Measurements from ENCODE around the gene COG5. TPM values are rescaled to one million over a fixed set of nuclear protein-coding genes. Genes with fewer than 3 reads are reported as not detected.

The COG5 gene
- total RNA-seq, 1 experiment from 2014 or later = 20.2 TPM

- no peak overlapping the region for H3K27ac ChIP-seq (ENCODE audit: insufficient read length, low read depth, low read length)
- H3K9ac ChIP-seq (ENCODE audit: extremely low read depth, insufficient read length, low read length) = no peak overlapping the region
- no peaks in the 10 kb centered on the region for H3K79me1 ChIP-seq (ENCODE audit: insufficient read depth, low read depth, low read length, poor library complexity, severe bottlenecking)
- no CpG with 5 or more reads among the region's 3 CpGs for WGBS (ENCODE audit: extremely low coverage, insufficient read length, low lambda C conversion rate)
- no peak overlapping the region for H3T11ph ChIP-seq (ENCODE audit: low read length)
- no peak overlapping the region for H2BK120ac ChIP-seq (ENCODE audit: low read depth, low read length, poor library complexity, severe bottlenecking)
- no peaks in the 10 kb centered on the region for H3K79me2 ChIP-seq (ENCODE audit: insufficient read depth, low read length)
- no peak overlapping the region for H4K8ac ChIP-seq (replicated peaks; ENCODE audit: insufficient read length, low read depth, low read length)
- no peak overlapping the region for H3K4me3 Mint-ChIP-seq
- no peak overlapping the region for H4K91ac ChIP-seq (ENCODE audit: insufficient read length, low read depth, low read length)
- H3K27ac Mint-ChIP-seq = no peak overlapping the region
- no peaks in the 10 kb centered on the region for H3K27me3 Mint-ChIP-seq (ENCODE audit: low read depth)
- TF ChIP-seq, protein P1, sequence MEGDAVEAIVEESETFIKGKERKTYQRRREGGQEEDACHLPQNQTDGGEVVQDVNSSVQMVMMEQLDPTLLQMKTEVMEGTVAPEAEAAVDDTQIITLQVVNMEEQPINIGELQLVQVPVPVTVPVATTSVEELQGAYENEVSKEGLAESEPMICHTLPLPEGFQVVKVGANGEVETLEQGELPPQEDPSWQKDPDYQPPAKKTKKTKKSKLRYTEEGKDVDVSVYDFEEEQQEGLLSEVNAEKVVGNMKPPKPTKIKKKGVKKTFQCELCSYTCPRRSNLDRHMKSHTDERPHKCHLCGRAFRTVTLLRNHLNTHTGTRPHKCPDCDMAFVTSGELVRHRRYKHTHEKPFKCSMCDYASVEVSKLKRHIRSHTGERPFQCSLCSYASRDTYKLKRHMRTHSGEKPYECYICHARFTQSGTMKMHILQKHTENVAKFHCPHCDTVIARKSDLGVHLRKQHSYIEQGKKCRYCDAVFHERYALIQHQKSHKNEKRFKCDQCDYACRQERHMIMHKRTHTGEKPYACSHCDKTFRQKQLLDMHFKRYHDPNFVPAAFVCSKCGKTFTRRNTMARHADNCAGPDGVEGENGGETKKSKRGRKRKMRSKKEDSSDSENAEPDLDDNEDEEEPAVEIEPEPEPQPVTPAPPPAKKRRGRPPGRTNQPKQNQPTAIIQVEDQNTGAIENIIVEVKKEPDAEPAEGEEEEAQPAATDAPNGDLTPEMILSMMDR (conservative IDR thresholded peaks at IDR 0.05) = no peak
- DNase-seq = no peak
- H2BK12ac ChIP-seq (ENCODE audit: insufficient read length, low read depth, low read length) = no peak overlapping the region
- H3K56ac ChIP-seq (ENCODE audit: insufficient read length, low read depth, low read length) = no peak overlapping the region
- no peak overlapping the region for H3K23ac ChIP-seq (ENCODE audit: insufficient read length, low read depth, low read length)
- no peaks in the 10 kb centered on the region for H4K20me1 ChIP-seq (ENCODE audit: control insufficient read depth, insufficient read depth, insufficient read length)
- no peak overlapping the region for H2BK5ac ChIP-seq (ENCODE audit: insufficient read length, low read length)
- H2AK5ac ChIP-seq (ENCODE audit: insufficient read length, low read length) = no peak overlapping the region
- no peaks in the 10 kb centered on the region; a peak in 1 of 5 replicates for H3K9me3 Mint-ChIP-seq
- H3K4me1 Mint-ChIP-seq = peaks cover 0 to 2% of the 10 kb centered on the region in 2 experiments; a peak in 1 of 4 replicates
- no peak overlapping the region for H2BK20ac ChIP-seq (ENCODE audit: low read depth, low read length, poor library complexity, severe bottlenecking)
- H3K18ac ChIP-seq (ENCODE audit: insufficient read length, low read depth, low read length) = no peak overlapping the region
- no peaks in the 10 kb centered on the region for H3K23me2 ChIP-seq (ENCODE audit: insufficient read length, low read depth, low read length, poor library complexity, severe bottlenecking)
- no peaks in the 10 kb centered on the region for H3K4me1 ChIP-seq (ENCODE audit: insufficient read depth, low read length)
- H3K36me3 Mint-ChIP-seq (ENCODE audit: insufficient read depth in 1 of 3, low read depth in 3 of 3) = peaks cover 7 to 10% (median 7%) of the 10 kb centered on the region in 3 experiments; a peak in 5 of 7 replicates
- H4K5ac ChIP-seq (ENCODE audit: insufficient read length, low read depth, low read length) = no peak overlapping the region
- no peak overlapping the region for H3K4ac ChIP-seq (ENCODE audit: low read depth, low read length)
- no peak overlapping the region for H2AFZ ChIP-seq (ENCODE audit: low read length)
- H3K9me3 ChIP-seq (ENCODE audit: control insufficient read depth, low read depth, low read length) = no peaks in the 10 kb centered on the region
- H3K4me2 ChIP-seq (ENCODE audit: insufficient read depth, insufficient read length, low read length) = no peak overlapping the region
- H3K14ac ChIP-seq (ENCODE audit: insufficient read depth, low read length) = no peak overlapping the region
- H3K27me3 ChIP-seq (ENCODE audit: insufficient read depth, low read length) = no peaks in the 10 kb centered on the region
- no peak overlapping the region for H2BK15ac ChIP-seq (ENCODE audit: low read depth, low read length)
These were observed 61.6 kb downstream of the COG5 start for GRCh38 chr7:107502154-107502553.

All from H9 (cell line).